Measurements from ENCODE around the gene NRP1.

GRCh38 chr10:33201971-33202370 is 132.5 kb downstream of the NRP1 start:
- TF ChIP-seq CTCF (IDR thresholded peaks at IDR 0.05; ENCODE audit: low read length) (no peak), EZH2 (optimal IDR thresholded peaks at IDR 0.05; ENCODE audit: low read depth, low read length) (no peak), EZH2phosphoT487 (IDR thresholded peaks at IDR 0.05; ENCODE audit: low read length) (no peak)
